Measurements from ENCODE around the gene TRO. TPM values are rescaled to one million over a fixed set of nuclear protein-coding genes. Genes with fewer than 3 reads are reported as not detected.
A peak's percentile ranks its signal among the peaks of the same experiment; 100 is the strongest.

TRO gene, protein sequence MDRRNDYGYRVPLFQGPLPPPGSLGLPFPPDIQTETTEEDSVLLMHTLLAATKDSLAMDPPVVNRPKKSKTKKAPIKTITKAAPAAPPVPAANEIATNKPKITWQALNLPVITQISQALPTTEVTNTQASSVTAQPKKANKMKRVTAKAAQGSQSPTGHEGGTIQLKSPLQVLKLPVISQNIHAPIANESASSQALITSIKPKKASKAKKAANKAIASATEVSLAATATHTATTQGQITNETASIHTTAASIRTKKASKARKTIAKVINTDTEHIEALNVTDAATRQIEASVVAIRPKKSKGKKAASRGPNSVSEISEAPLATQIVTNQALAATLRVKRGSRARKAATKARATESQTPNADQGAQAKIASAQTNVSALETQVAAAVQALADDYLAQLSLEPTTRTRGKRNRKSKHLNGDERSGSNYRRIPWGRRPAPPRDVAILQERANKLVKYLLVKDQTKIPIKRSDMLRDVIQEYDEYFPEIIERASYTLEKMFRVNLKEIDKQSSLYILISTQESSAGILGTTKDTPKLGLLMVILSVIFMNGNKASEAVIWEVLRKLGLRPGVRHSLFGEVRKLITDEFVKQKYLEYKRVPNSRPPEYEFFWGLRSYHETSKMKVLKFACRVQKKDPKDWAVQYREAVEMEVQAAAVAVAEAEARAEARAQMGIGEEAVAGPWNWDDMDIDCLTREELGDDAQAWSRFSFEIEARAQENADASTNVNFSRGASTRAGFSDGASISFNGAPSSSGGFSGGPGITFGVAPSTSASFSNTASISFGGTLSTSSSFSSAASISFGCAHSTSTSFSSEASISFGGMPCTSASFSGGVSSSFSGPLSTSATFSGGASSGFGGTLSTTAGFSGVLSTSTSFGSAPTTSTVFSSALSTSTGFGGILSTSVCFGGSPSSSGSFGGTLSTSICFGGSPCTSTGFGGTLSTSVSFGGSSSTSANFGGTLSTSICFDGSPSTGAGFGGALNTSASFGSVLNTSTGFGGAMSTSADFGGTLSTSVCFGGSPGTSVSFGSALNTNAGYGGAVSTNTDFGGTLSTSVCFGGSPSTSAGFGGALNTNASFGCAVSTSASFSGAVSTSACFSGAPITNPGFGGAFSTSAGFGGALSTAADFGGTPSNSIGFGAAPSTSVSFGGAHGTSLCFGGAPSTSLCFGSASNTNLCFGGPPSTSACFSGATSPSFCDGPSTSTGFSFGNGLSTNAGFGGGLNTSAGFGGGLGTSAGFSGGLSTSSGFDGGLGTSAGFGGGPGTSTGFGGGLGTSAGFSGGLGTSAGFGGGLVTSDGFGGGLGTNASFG (N-terminal part only)
- 60.0 and 63.2 TPM in 2 replicates for polyA plus RNA-seq (2011; rRNA removed)
- polyA minus RNA-seq (2011; rRNA and poly(A)+ RNA removed), result 41.5 and 52.6 TPM in 2 replicates

DNA sequence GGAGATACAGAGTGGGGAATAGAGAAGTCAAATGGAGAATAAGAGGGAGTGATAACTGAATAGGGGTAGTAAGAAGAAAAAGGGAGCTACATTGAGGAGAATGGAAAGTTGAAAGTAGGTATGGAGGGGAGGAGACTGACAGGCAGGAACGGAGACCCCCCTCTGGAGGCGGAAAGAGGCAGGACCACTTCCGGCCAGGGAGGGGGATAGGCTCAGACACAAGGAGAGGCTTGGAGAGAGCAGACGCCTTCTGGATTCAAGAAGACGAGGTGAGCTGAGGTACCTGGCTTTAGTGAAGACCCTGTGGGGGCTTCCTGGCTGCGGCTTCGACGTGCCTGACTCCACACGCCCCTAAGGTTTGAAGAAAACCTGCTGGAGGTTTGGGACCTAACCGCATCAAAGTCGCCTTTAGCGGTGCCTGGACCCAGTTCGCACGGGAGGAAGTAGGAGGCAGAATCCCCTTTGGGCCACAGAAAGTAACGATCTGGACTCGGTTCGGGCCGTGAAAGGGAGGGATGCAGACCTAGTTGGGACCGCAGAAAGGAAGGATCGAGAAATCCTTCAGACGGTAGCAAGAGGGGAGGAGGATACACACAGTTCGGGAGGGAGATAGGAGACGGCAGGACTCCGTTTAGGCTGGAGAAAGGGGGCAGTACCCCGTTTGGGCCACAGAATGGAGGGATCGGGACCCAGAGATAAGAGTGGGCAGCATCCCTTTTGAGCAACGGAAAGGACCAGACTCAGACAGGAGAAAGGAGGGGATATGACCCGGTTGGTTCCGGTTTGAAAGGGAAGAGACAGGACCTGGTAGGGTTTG is at the start of gene TRO:
TRO (plus strand) TSS at position 215 of the 817 bp plus-strand sequence. CDS start 1,423 bp downstream, outside the sequence.
- TF ChIP-seq, protein P1, sequence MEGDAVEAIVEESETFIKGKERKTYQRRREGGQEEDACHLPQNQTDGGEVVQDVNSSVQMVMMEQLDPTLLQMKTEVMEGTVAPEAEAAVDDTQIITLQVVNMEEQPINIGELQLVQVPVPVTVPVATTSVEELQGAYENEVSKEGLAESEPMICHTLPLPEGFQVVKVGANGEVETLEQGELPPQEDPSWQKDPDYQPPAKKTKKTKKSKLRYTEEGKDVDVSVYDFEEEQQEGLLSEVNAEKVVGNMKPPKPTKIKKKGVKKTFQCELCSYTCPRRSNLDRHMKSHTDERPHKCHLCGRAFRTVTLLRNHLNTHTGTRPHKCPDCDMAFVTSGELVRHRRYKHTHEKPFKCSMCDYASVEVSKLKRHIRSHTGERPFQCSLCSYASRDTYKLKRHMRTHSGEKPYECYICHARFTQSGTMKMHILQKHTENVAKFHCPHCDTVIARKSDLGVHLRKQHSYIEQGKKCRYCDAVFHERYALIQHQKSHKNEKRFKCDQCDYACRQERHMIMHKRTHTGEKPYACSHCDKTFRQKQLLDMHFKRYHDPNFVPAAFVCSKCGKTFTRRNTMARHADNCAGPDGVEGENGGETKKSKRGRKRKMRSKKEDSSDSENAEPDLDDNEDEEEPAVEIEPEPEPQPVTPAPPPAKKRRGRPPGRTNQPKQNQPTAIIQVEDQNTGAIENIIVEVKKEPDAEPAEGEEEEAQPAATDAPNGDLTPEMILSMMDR (IDR thresholded peaks at IDR 0.05; ENCODE audit: low read depth, low read length), result peak; percentile 47
- DNase-seq (ENCODE audit: low read depth, low spot score), result no peak
- Histone ChIP-seq H3K4me3 (ENCODE audit: low read depth, low read length) (peak within 1 kb of the TSS; percentile 84), H3K27ac (ENCODE audit: low read depth, low read length) (peak within 1 kb of the TSS; percentile 39), H3K27me3 (ENCODE audit: control insufficient read depth, insufficient read depth, low read length) (no peaks in the 10 kb centered on the region), H3K9me3 (ENCODE audit: control insufficient read depth, insufficient read depth, low read length) (no peaks in the 10 kb centered on the region)
- ChIA-PET CTCF (interaction anchor here (0.9 to 1.4 kb wide), 3 partner anchors 19 to 281 kb away, joined by 3 to 5 read pairs (median 3); no protein-coding TSS in a partner anchor), POLR2A (interaction anchor here (0.7 to 0.8 kb wide), 2 partner anchors 15 to 29 kb away, joined by 6 read pairs; no protein-coding TSS in a partner anchor)

DNA sequence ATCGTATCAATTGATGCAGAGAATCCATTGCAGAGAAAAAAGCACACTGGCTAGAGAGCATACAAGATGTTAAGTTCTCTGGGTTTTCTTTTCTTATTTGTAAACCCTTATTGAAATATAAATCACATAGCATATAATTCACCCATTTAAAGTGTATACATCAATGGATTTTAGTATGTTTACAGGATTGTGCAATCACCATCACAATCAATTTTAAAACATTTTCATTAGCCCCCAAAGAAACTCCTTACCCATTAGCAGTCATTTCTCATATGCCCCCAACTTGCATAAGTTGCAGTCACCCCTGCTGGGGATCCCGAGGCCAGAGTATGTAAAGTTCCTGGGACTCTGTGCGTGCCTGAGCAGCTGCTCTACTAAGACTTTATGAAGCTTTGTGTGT is 34.9 kb upstream of the TRO start:
- CTCF ChIA-PET, result no interaction called here

DNA sequence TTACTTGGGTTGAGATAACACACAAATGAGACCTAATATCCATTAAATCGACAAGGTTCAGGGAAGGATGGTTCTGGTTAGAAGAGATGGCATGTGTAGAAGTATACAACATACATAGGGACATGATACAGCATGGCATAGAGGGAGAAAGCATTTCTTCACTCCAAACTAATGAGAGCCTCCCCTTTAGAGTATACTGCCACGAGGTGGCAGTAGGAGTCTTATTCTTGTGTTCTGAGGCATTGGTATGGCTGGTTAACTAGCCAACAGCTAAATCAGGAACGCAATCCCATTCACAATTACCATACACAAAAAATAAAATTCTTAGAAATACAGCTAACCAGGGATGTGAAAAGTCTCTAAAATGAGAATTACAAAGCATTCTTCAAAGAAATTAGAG is 29.1 kb upstream of the TRO start:
- Histone ChIP-seq H3K4me3 (ENCODE audit: low read depth, low read length) (no peak overlapping the region), H3K27me3 (ENCODE audit: control insufficient read depth, insufficient read depth, low read length) (no peaks in the 10 kb centered on the region), H3K27ac (ENCODE audit: low read depth, low read length) (no peak overlapping the region), H3K9me3 (ENCODE audit: control insufficient read depth, insufficient read depth, low read length) (no peaks in the 10 kb centered on the region)
- TF ChIP-seq, protein P1 (IDR thresholded peaks at IDR 0.05; ENCODE audit: low read depth, low read length), result peak; percentile 51
- no peak for DNase-seq (ENCODE audit: low read depth, low spot score)
- CTCF ChIA-PET, result interaction anchor here (0.6 to 3.4 kb wide), 11 partner anchors 9 to 815 kb away, joined by 3 to 27 read pairs (median 4); no protein-coding TSS in a partner anchor
- POLR2A ChIA-PET, result no interaction called here

More for the DNA sequence above, 34.9 kb upstream of the TRO start:
- Histone ChIP-seq H3K27ac (ENCODE audit: low read depth, low read length) (no peak overlapping the region), H3K27me3 (ENCODE audit: control insufficient read depth, insufficient read depth, low read length) (no peaks in the 10 kb centered on the region), H3K4me3 (ENCODE audit: low read depth, low read length) (no peak overlapping the region), H3K9me3 (ENCODE audit: control insufficient read depth, insufficient read depth, low read length) (no peaks in the 10 kb centered on the region)
- POLR2A ChIA-PET, result no interaction called here
- no peak for DNase-seq (ENCODE audit: low read depth, low spot score)
- TF ChIP-seq, protein P1 (IDR thresholded peaks at IDR 0.05; ENCODE audit: low read depth, low read length), result no peak

DNA sequence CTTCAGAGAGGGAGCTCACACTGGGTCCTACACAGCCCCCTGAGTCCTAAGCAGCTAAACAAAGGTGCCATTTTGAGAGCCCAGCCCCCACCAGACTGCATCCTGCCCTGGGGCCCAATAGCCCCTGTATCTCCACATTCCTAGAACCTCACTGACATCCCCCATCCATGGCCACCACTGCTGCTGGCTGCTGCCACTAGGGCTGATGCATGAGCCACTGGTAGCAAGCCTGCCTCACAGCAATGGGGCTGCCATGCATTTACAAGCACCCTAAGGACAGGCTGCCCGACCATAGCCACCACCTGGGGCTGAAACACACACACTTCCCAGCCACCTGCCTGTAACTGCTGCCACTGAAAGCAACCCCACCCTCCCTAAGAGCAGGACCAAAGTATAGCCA is 26.5 kb upstream of the TRO start:
- POLR2A ChIA-PET, result no interaction called here
- Histone ChIP-seq H3K27ac (ENCODE audit: low read depth, low read length) (no peak overlapping the region), H3K4me3 (ENCODE audit: low read depth, low read length) (no peak overlapping the region), H3K27me3 (ENCODE audit: control insufficient read depth, insufficient read depth, low read length) (no peaks in the 10 kb centered on the region), H3K9me3 (ENCODE audit: control insufficient read depth, insufficient read depth, low read length) (no peaks in the 10 kb centered on the region)
- TF ChIP-seq, protein P1 (IDR thresholded peaks at IDR 0.05; ENCODE audit: low read depth, low read length), result no peak
- CTCF ChIA-PET, result interaction anchor here (3.2 kb wide), 1 partner anchor 8 kb away, joined by 9 read pairs; no protein-coding TSS in a partner anchor
- no peak for DNase-seq (ENCODE audit: low read depth, low spot score)

All from AG04450 (cell line).